GM12801 (cell line): Measurements from ENCODE around the gene BLOC1S5.

Source experiments
- TF ChIP-seq, protein P1 (sequence below): IDR thresholded peaks from one replicate; pipeline ENCODE4 v1.5.1; 2011; ENCODE audit warnings: control low read depth; ENCODE audit not compliant: insufficient read length; ENCODE audit errors: extremely low read depth

BLOC1S5 gene

DNA sequence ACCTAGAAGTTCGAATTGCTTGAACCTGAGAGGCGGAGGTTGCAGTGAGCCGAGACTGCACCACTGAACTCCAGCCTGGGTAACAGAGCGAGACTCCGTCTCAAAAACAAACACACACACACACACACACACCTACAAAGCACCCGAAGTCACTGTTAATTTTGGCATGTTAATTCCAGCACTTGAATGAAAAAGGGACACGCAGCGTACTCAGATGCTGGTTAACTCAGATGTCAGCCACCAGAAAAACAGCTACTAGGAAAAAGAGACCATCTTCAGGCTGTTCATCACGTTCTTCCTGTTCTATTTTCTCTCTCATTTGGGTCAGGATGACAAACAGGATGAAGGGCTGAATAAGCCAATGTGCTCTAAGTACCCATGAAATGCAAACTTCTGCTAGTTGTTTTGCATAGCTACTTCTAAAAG, 46.9 kb downstream of the BLOC1S5 start:
- TF ChIP-seq, protein P1, sequence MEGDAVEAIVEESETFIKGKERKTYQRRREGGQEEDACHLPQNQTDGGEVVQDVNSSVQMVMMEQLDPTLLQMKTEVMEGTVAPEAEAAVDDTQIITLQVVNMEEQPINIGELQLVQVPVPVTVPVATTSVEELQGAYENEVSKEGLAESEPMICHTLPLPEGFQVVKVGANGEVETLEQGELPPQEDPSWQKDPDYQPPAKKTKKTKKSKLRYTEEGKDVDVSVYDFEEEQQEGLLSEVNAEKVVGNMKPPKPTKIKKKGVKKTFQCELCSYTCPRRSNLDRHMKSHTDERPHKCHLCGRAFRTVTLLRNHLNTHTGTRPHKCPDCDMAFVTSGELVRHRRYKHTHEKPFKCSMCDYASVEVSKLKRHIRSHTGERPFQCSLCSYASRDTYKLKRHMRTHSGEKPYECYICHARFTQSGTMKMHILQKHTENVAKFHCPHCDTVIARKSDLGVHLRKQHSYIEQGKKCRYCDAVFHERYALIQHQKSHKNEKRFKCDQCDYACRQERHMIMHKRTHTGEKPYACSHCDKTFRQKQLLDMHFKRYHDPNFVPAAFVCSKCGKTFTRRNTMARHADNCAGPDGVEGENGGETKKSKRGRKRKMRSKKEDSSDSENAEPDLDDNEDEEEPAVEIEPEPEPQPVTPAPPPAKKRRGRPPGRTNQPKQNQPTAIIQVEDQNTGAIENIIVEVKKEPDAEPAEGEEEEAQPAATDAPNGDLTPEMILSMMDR, result no peak

DNA sequence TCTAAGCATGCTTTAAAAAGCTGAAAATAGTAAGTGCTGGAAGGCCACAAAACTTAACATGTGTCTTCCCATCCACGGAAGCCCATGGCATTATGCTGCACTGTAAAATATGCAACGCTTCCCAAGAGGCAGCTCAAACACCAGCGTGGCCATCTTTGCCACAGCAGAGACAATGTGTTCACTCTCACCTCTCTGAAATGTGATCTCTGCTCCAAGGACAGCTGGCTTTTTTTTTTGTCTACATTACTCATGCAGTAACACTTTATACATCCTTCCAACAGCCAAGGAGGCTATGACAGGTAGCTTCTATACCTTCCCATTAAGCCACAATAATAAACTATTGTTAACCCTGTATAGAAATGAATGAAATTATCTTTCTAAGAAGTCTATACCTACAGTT, 49.2 kb downstream of the BLOC1S5 start:
- TF ChIP-seq, protein P1, result no peak

DNA sequence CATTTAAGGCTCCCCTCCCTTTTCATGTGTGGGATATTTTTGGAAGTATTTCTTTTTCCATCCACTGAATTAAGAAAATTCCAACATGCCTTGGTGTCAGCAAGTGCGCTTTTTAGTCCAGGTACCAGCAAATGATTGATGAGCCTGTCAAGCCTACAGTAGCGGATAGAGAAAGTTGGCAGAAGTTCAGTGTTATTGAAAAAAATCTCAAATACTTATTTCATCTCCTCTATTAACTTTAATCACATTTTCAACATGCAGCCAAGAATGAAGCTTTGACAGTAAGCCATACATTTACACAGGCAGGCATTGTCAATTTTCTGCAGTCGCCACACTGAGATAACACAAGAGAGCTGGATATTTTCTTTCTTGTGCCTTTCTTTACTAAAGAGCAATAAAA, 50.4 kb downstream of the BLOC1S5 start:
- TF ChIP-seq, protein P1, result no peak

DNA sequence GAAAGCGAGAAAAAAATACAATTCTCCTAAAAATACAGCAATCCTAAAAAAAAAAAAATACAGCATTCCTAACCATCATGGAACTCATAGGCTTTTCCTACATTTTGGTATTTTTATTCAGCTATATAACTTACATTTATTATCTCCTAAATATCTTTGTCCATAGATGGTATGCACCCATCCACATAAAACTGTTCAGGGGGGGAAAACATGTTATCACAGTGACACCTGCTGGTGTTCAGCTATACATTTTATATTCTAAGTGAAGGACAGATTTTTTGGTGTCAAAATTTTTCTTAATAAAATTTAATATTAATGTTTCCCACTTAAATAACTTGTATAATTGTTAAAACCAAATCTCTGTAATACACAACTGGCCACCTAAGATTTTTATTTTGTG, 58.0 kb downstream of the BLOC1S5 start:
- TF ChIP-seq, protein P1, result no peak

DNA sequence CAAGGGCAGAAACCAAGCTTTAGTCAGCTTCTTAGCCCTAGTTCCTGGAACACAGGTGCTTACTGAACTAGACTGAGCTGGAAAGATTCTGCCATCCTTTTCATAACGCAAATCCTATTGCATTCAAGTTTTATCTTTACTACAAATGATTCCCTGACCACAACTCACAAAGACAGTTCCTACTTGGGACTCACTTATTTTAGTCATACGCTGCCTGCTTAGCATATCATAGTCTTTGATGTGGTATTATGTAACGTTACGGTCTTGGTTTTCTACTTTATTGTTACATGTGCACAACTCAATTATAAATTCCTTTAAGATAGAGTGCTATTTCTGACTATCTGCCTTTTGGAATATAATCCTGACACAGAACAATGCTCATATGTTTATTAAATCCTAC, 59.1 kb downstream of the BLOC1S5 start:
- TF ChIP-seq, protein P1, result no peak

DNA sequence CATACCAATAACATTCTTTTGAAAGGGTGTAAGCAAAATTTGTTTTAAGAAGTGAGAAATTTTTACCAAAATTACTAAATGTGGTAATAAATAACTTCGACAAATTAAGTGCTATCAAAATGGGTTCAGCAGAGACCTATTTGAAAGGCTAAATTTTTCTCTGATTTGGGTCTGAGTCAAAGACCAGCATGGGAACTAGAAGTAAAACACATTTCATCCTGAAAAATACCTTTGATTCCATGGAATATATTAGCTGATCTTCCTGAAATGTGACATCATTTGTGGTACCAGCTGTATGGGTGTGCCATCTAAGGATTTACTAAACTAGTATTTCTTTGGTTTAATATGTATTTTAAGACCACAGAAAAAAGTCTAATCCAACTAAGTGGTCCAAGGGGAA, 63.6 kb downstream of the BLOC1S5 start:
- TF ChIP-seq, protein P1, result no peak

DNA sequence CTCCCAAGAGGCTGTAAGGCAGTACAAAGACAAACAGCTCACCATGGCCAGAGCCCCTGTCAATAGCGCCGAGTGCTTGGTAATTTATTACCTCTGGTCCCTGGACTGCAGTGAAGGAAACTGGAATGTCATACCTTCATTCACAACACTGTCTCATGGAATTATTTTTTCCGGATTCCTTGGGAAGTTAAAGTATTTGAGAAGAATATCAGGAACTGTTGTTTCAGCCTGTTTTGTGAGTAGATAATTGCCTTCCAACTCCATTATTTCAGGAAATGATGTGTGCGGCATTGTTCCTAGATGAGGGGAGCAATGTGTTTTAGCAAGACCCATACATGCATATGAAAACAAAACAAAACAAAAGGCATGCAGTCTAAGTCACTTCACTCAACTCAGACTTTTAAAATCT, 64.0 kb downstream of the BLOC1S5 start:
- TF ChIP-seq, protein P1, result no peak

DNA sequence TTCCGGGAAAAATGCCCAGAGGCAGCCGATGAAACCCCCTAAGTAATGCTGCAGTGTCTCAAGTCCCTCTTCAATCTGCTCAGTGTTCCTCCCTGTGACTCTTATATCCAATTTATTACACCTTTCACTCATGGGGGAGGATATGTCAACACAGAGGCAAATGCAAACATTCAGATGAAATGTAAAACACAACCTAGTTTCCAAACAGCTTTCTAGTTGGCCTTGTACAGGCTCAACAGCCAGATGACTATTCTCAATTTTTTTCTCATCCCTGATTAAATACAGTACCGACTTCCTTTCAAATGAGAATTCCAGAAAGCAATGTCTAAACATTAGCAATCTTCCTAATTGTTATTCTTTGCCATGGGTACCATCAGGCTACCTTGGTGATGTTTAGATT, 65.0 kb downstream of the BLOC1S5 start:
- TF ChIP-seq, protein P1, result no peak
